AG08396 (cell line): ENCODE measurements around the gene UPK1A.
"Not testable (repeated sequence)": the region's sequence is repeated elsewhere in the genome, so short reads cannot be mapped to it uniquely, and the experiment has no call there.

ENCODE experiments used
- DNase-seq: peaks from one replicate; pipeline ENCODE4 v3.0.0; 2012; ENCODE audit warnings: low spot score, mixed read lengths

Gene UPK1A

GRCh38 chr19:35644987-35645679, 21.2 kb upstream of the UPK1A start:
- DNase-seq = peak; percentile 67

DNA sequence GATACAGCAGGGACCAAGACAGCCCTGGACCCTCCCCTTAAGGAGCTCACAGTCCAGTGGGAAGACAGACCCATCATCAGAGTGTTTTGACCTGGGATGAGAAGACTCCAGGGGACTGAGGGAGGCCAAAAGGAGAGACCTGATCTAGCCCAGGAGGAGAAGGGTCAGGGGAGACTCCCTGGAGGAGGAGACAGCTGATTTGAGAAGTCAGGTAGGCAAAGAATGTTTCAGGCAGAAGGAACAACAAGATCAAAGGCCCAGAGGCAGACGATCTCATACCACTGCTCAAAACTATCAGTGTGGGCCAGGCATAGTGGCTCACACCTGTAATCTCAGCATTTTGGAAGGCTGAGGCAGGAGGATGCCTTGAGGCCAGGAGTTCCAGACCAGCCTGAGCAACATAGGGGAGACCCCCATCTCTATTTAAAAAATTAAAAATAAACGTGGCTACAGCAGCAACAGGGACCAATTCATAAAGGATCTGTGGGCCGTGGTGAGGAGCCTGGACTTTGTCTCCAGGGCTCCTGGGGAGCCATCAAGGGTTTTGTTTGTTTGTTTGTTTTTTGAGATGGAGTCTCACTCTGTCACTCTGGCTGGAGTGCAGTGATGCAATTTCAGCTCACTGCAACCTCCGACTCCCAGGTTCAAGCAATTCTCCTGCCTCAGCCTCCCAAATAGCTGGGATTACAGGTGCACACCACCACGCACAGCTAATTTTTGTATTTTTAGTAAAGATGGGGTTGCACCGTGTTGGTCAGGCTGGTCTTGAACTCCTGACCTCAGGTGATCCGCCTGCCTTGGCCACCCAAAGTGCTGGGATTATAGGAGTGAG, 20.4 kb upstream of the UPK1A start:
- DNase-seq = no peak

DNA sequence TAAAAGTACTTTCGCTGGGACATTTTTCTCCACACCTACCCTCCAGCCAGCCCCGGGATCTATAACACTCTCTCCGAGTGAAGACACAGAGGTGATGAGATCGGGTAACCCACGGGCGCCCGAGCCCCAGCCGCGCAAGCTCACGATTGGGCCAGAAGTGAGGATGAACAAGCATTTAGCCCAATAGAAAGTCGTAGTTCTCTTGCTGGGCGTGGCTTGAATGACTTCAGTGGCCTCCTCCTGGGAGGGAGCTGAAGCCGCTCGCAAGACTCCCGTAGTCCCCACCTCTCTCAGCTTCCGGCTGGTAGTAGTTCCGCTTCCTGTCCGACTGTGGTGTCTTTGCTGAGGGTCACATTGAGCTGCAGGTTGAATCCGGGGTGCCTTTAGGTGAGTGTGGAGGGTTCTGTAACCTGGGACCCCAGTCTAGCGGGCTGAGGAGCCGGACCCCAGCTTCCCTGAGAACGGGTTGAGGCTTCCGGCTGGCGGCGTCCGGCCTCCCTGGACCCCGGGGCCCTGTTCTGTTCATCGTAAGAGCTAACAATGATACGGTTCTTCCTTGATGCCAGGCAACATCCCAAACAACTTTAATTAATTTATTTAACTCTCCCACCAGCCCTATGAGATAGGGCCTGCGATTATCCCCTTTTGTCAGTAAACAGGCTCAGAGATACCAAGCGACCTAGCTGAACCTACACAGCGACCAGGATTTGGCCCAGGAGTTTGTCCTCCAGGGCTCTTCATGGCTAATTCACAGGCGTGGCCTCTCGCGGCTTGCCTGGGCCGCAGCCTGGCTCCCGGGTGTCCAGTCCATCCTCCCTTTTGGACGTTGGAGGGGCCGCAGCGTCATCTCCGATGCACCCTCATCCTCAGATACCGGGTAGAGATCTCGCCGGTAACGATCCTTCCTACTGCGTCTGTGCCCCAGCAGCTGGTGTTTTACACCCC, 18.0 kb upstream of the UPK1A start, which contains the start of gene COX6B1:
Gene COX6B1 (plus strand): TSS at position 307 of the 945 bp plus-strand sequence. CDS start 2,921 bp downstream, outside the sequence.
- DNase-seq = peak; percentile 96

DNA sequence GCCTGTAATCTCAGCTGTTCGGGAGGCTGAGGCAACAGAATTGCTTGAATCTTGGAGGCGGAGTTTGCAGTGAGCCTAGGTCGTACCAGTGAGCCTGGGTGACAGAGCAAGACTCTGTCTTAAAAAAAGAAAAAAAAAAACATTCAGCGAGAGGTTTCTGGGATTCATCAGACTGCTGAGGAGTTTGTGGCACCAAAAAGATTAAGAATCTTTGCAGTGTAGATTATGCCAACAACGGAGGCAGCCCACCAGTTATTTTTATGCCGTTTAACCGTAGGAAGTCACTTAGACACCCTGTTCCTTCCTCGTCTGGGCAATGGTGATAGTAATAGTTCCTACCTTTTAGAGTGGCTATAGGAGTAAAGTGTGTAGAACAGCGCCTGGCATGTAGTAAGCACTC, 15.7 kb upstream of the UPK1A start:
- DNase-seq = no peak

DNA sequence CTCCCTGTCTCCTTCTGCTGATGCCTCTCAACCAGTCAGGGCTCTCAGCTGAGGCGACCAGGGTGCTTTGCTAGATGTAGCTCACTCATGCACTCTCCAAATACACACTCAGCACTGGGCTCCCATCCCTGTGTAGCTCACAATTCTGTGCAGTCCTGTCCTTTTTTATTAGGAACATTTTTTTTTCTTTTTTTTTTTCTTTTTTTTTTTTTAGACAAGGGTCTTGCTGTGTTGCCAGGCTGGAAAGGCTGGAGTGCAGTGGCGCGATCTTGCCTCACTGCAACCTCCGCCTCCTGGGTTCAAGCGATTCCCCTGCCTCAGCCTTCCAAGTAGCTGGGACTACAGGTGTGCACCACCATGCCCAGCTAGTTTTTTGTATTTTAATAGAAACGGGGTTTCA, 11.5 kb upstream of the UPK1A start:
- not testable (repeated sequence) for DNase-seq

DNA sequence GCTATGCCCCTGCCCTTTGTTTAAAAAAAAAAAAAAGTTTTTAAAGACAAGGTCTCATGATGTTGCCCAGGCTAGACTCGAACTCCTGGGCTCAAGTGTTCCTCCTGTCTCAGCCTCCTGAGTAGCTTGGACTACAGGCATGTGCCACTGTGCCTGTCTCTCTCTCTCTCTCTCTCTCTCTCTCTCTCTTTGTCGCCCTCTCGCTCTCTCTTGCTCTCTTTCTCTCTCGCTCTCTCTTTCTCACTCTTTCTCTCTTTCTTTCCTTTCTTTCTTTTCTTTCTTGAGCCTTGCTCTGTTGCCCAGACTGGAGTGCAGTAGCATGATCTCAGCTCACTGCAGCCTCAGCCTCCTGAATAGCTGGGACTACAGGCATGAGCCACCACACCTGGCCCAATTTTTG, 10.7 kb upstream of the UPK1A start:
- no peak for DNase-seq

- DNase-seq = no peak
Measured at GRCh38 chr19:35656700-35657099, 9.6 kb upstream of the UPK1A start.

DNA sequence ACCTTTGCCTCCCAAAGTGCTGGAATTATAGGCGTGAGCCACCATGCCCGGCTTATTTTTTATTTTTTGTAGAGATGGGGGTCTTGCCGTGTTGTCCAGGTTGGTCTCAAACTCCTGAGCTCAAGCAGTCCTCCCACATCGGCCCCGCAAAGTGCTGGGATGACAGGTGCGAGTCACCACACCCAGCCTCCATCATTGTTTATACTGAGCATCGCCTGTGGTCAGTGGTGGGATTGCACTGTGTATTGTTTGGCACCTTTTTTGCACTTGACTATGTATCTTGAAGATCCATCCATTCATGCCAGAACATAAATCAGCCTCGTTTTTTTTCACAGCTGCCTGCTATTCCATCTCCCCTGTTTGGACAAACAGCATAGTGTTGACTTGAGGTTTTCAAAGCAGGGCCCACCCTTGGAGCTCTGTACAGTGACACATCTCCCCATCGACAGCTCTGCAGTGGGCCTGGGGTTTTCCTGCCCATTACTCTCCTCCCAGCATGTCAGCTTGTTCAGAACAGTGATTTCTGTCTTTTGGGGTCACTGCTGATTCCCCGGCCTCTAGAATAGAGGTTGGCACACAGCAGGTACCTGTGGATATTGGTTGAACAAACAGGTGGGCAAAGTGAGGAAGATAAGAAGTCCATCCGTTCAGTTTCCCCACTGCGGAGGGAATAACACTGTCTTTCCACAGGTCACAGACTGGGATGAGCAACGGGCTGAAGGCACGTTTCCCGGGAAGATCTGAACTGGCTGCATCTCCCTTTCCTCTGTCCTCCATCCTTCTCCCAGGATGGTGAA, 8.2 kb upstream of the UPK1A start:
- no peak for DNase-seq

- DNase-seq = no peak
Measured at GRCh38 chr19:35661995-35662340, 4.3 kb upstream of the UPK1A start.

DNA sequence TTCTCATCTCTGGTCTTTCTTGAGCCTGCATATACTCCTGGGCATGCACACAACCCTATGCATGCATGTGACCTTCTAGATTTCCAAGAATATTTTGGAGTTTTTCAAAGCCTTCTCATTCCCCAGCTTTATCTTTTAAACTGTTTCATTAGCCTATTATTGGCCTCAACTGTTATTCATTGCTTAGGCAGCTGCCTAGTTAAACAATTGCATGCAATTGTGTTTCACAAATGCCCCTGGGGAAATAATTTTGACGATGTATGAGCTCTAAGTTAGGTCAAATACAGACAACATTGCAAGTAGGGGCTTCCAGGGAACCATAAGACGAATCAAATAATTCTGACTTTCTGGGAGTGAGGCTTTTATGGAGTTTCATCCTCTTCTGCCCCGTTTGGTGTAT, 2.3 kb upstream of the UPK1A start:
- no peak for DNase-seq

GRCh38 chr19:35665157-35665556, 1.2 kb upstream of the UPK1A start:
- no peak for DNase-seq

DNA sequence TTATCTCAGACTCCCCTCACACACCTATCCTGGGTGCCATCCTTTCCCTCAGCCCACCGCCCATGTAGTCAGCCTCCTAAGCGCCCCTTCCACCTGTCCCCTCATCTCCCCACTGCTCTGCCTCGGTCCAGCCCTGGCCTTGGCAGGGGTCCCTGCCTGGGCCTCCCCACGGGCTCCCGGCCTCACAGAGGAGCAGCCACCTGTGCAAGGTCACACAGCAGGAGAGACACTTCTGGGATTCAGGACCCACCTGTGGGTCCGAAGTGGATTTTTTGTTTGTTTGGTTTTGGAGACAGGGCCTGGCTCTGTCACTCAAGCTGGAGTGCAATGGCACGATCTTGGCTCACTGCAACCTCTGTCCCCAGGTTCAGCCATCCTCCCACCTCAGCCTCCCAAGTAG, 713 bp upstream of the UPK1A start:
- DNase-seq = no peak

- DNase-seq = no peak
Measured at GRCh38 chr19:35669566-35669965, 3.2 kb downstream of the UPK1A start.

GRCh38 chr19:35669974-35670373, 3.7 kb downstream of the UPK1A start:
- no peak for DNase-seq

DNA sequence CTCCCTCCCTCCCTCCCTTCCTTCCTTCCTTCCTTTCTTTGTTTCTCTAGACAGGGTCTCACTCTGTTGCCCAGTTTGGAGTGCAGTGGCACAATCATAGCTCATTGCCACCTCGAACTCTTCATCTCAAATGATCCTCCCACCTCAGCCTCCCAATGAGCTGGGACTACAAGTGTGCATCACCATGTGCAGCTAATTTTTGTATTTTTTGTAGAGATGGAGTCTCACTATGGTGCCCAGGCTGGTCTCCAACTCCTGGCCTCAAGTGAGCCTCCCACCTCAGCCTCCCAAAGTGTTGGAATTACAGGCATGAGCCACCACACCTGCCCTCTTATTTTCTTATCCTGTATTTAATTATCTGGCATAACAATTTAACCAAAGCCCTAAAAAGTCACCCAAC, 4.4 kb downstream of the UPK1A start:
- DNase-seq = no peak

DNA sequence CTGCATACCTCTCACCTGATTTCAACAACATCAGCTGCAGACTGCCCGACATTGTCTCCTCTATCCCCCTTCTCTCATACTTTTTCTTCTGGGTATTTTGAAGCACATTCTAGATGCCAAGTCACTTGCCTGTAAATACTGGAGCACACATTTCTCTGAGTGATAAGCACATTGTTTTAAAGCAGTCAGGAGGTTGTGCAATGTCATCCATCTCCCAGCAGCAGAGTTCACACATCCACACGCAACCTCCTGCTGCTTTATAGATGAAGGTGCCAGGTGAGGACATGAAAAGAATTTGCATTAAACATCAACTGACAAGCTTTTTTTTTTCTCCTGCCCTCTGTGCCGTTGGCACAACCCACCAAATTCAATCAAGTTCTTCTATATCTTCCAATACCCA, 5.5 kb downstream of the UPK1A start:
- no peak for DNase-seq

GRCh38 chr19:35673121-35673804, 6.9 kb downstream of the UPK1A start:
- peak; percentile 86 for DNase-seq

DNA sequence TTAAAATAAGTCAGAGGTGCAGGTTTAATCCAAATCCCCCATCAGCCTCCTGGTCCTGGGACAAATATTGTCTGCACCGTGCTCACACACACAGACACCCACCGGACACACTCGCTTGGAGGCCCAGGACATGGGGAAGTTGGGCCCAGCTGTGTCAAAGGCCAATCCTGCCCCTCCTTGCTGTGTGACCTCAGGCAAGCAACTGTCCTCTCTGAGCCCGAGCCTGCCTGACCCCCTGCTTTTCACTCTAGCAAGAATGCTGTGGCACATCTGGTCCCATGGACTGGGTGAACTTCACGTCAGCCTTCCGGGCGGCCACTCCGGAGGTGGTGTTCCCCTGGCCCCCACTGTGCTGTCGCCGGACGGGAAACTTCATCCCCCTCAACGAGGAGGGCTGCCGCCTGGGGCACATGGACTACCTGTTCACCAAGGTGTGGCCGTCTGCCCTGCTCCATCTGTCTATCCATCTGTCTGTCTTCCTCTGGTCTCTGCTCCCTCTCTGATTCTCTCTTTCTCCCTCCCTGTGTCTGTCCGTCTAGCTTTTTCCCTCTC, 9.3 kb downstream of the UPK1A start:
- DNase-seq = no peak

GRCh38 chr19:35689836-35690235, 23.5 kb downstream of the UPK1A start:
- no peak for DNase-seq

- DNase-seq = not testable (repeated sequence)
Measured at GRCh38 chr19:35691106-35691505, 24.8 kb downstream of the UPK1A start.

- no peak for DNase-seq
Measured at GRCh38 chr19:35692010-35692409, 25.7 kb downstream of the UPK1A start.
